ENCODE data around the gene PLOD3. TPM values are rescaled to one million over a fixed set of nuclear protein-coding genes. Genes with fewer than 3 reads are reported as not detected.

PLOD3 gene
- total and polyA plus RNA-seq, 2 of the 8 experiments (the other 6 are each of a cell fraction or from before 2014, with no cell fraction given) = 28.4 to 47.2 TPM

DNA sequence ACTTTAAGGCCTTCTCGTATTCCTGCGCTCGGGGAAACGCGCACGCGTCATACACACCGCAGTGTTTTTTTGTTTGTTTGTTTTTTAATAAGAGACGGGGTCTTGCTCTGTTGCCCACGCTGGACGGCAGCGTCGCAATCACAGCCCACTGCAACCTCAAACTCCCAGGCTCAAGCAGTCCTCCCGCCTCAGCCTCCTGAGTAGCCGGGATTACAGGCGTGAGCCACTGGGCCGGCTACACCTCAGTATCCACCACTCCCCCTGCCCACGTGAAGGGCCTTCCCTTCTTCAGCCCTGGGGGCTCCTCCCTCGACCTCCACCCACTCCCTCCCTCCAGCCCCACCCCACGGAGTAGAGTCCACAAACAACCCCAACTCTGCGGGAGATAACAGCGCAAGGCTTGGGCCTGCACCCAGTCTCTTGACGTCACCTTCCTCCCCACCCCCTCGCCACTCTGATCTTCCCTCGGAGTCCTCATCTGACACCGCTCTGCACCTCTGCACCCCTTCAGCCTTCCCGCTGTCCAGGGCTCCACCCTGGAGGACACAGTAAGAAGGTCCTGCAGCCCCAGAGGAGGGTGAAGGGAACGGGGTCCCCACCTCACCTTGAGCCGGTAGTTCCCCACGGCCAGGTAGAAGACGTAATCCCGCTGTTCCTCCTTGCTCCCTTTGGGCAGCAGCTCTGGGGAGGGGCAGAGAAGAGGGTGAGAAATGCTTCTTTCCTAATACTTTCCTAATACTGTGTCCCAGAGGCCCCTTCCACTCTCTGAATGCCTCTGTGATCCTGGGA, 23.0 kb upstream of the PLOD3 start (continued):
- no peak for TF ChIP-seq EP300 (IDR thresholded peaks at IDR 0.05; ENCODE audit: borderline replicate concordance in 1 of 2, low read depth in 2 of 2, low read length in 2 of 2)
